Common myeloid progenitor, CD34-positive (primary cell): ENCODE measurements around the gene LRRC49.
"Not testable (repeated sequence)": the region's sequence is repeated elsewhere in the genome, so short reads cannot be mapped to it uniquely, and the experiment has no call there.

ENCODE experiments used
- CTCF ChIA-PET: fragments of 350-600 bp; sonication (Branson Sonifier 250); formaldehyde crosslinking; loops from one replicate; lab custom pipeline; 2021; ENCODE audit warnings: antibody characterized with exemption; lab: Charles Lee
- POLR2A ChIA-PET: fragments of 350-600 bp; sonication (Branson Sonifier 250); formaldehyde crosslinking; loops from one replicate; lab custom pipeline; 2021; ENCODE audit warnings: antibody characterized with exemption; lab: Charles Lee
- DNase-seq, 3 donors: peaks; one replicate each; pipeline versions ENCODE4 v3.0.0 to v3.0.0-alpha.2; 2013
- H3K27ac ChIP-seq, 2 experiments: 1 replicate in 1 of 2; 2 replicates in 1 of 2; pipeline ENCODE4 v1.7.0; 2013; ENCODE audit warnings: inconsistent platforms in 2 of 2, low read length in 2 of 2, mild to moderate bottlenecking in 2 of 2, low read depth in 1 of 2, moderate library complexity in 1 of 2; ENCODE audit not compliant: severe bottlenecking in 2 of 2, insufficient read depth in 1 of 2, poor library complexity in 1 of 2
- H3K27me3 ChIP-seq, 5 experiments: replicated peaks in 2 of 5; 1 replicate in 3 of 5; 2 replicates in 2 of 5; pipeline versions ENCODE4 v1.6.1 to v1.7.0; 2013; ENCODE audit warnings: low read length in 4 of 5, mild to moderate bottlenecking in 2 of 5, moderate library complexity in 2 of 5, inconsistent platforms in 1 of 5; ENCODE audit not compliant: insufficient read depth in 5 of 5, control insufficient read depth in 4 of 5
- H3K36me3 ChIP-seq, 4 experiments: 1 replicate in 2 of 4; 2 replicates in 2 of 4; pipeline versions ENCODE4 v1.6.1 to v1.7.0; 2013; ENCODE audit warnings: low read length in 3 of 4, control low read depth in 1 of 4, mild to moderate bottlenecking in 1 of 4; ENCODE audit not compliant: control insufficient read depth in 4 of 4, insufficient read depth in 4 of 4
- H3K4me1 ChIP-seq, 4 experiments: 1 replicate in 3 of 4; 2 replicates in 1 of 4; pipeline versions ENCODE4 v1.6.1 to v1.7.1; 2013; ENCODE audit warnings: low read length in 3 of 4, mild to moderate bottlenecking in 3 of 4, control low read depth in 1 of 4, inconsistent platforms in 1 of 4, moderate library complexity in 1 of 4; ENCODE audit not compliant: control insufficient read depth in 4 of 4, insufficient read depth in 4 of 4; ENCODE audit errors: control extremely low read depth in 1 of 4
- H3K4me3 ChIP-seq, 7 experiments: 1 replicate in 4 of 7; 2 replicates in 3 of 7; pipeline versions ENCODE4 v1.5.1 to v1.7.0; 2013; ENCODE audit warnings: mild to moderate bottlenecking in 7 of 7, low read length in 6 of 7, moderate library complexity in 6 of 7, inconsistent platforms in 2 of 7, low read depth in 2 of 7, control low read depth in 1 of 7; ENCODE audit not compliant: insufficient read depth in 4 of 7, control insufficient read depth in 1 of 7; ENCODE audit errors: extremely low read depth in 1 of 7
- H3K9me3 ChIP-seq, 5 experiments: 1 replicate in 4 of 5; 2 replicates in 1 of 5; pipeline versions ENCODE4 v1.6.1 to v1.7.1; 2013; ENCODE audit warnings: low read length in 4 of 5, mild to moderate bottlenecking in 2 of 5, inconsistent platforms in 1 of 5, low read depth in 1 of 5, moderate library complexity in 1 of 5; ENCODE audit not compliant: control insufficient read depth in 4 of 5, insufficient read depth in 2 of 5; ENCODE audit errors: control extremely low read depth in 1 of 5
- WGBS: methylation state at CpG from one replicate; pipeline ENCODE4 v1.1.5; 2013; ENCODE audit not compliant: insufficient coverage; 5-methylcytosine and 5-hydroxymethylcytosine counted together

LRRC49 gene

DNA sequence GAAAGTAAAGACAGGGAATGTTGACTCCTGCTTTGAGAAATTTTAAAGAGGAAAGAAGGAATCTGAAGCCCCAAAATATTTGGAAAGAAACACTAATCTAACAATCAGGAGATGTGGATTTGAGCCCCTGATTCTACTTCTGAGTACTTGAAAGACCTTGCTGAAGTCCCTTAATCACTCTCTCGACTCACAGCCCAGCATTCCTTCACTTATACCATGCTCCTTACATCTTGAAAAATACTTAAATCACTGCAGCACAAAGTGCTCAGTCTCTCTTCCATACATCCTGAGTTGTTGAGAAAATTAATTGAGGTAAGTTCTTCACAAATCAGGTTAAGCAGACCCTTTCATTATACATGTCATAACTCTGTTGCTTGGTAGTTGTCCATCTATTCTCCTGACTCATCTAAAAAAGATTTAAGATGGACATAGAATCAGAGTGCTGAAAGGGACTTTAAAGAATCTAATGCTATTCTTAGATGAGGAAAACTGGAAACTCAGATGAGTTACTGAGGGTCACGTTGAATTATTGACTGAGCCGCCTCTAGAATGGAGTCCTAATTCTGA is 149.8 kb downstream of the LRRC49 start:
- Histone ChIP-seq H3K27ac (no peak overlapping the region), H3K27me3 (peaks cover 0 to 4% (median 0%) of the 10 kb centered on the region in 5 experiments), H3K4me1 (no peaks in the 10 kb centered on the region), H3K4me3 (no peak overlapping the region), H3K36me3 (no peaks in the 10 kb centered on the region), H3K9me3 (no peaks in the 10 kb centered on the region)
- ChIA-PET POLR2A (no interaction called here), CTCF (no interaction called here)
- DNase-seq, result no peak
- WGBS, result 100% methylated on average over 2 of the region's 3 CpGs

GRCh38 chr15:71043373-71043772 is 150.7 kb downstream of the LRRC49 start:
- Histone ChIP-seq H3K4me3 (no peak overlapping the region), H3K36me3 (no peaks in the 10 kb centered on the region), H3K27me3 (peaks cover 0 to 4% (median 0%) of the 10 kb centered on the region in 5 experiments), H3K4me1 (no peaks in the 10 kb centered on the region), H3K9me3 (no peaks in the 10 kb centered on the region), H3K27ac (no peak overlapping the region)
- no peak for DNase-seq
- ChIA-PET CTCF (no interaction called here), POLR2A (no interaction called here)
- WGBS, result 100% methylated on average over 1 of the region's 1 CpG

DNA sequence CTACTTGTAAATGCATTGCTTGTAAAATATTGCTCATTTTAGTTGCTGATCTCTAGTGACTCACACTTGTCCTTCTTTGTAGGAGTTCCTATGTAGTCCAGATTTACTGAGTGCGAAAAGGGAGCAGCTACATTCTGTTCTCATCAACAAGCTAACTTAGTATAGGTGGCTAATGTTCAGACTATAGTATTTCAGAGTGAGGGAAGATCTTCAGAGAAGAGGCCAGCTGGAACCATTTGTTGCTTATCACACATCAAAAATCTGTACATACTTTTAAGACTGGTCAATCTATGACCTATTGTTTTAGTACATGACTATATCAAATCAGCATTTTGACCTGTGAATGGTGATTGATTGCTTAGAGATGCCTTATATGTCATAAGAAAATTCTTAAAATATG is 151.4 kb downstream of the LRRC49 start:
- no peak overlapping the region for H3K4me3 ChIP-seq
- ChIA-PET CTCF (no interaction called here), POLR2A (no interaction called here)
- no peak overlapping the region for H3K27ac ChIP-seq
- no peaks in the 10 kb centered on the region for H3K36me3 ChIP-seq
- no peaks in the 10 kb centered on the region for H3K9me3 ChIP-seq
- no peaks in the 10 kb centered on the region for H3K4me1 ChIP-seq
- WGBS, result 100% methylated on average over 1 of the region's 1 CpG
- H3K27me3 ChIP-seq, result peaks cover 0 to 4% (median 0%) of the 10 kb centered on the region in 5 experiments
- no peak for DNase-seq

- no CpG with 5 or more reads among the region's 2 CpGs for WGBS
- CTCF ChIA-PET, H3K4me3 ChIP-seq, DNase-seq, POLR2A ChIA-PET, H3K36me3 ChIP-seq, H3K27ac ChIP-seq, H3K4me1 ChIP-seq, H3K9me3 ChIP-seq, H3K27me3 ChIP-seq: not testable (repeated sequence)
Observed at GRCh38 chr15:71046146-71046545, 153.5 kb downstream of the LRRC49 start.

GRCh38 chr15:71048913-71049675 is 156.5 kb downstream of the LRRC49 start:
- POLR2A ChIA-PET, result no interaction called here
- no peak overlapping the region for H3K27ac ChIP-seq
- H3K4me1 ChIP-seq, result peaks cover 0 to 5% (median 0%) of the 10 kb centered on the region in 4 experiments
- DNase-seq, result no peak
- H3K27me3 ChIP-seq, result no peaks in the 10 kb centered on the region
- no peak overlapping the region for H3K4me3 ChIP-seq
- H3K36me3 ChIP-seq, result no peaks in the 10 kb centered on the region
- no CpG with 5 or more reads among the region's 2 CpGs for WGBS
- CTCF ChIA-PET, result interaction anchor here (1.5 kb wide), 1 partner anchor 11 kb away, joined by 6 read pairs; no protein-coding TSS in a partner anchor
- H3K9me3 ChIP-seq, result no peaks in the 10 kb centered on the region

DNA sequence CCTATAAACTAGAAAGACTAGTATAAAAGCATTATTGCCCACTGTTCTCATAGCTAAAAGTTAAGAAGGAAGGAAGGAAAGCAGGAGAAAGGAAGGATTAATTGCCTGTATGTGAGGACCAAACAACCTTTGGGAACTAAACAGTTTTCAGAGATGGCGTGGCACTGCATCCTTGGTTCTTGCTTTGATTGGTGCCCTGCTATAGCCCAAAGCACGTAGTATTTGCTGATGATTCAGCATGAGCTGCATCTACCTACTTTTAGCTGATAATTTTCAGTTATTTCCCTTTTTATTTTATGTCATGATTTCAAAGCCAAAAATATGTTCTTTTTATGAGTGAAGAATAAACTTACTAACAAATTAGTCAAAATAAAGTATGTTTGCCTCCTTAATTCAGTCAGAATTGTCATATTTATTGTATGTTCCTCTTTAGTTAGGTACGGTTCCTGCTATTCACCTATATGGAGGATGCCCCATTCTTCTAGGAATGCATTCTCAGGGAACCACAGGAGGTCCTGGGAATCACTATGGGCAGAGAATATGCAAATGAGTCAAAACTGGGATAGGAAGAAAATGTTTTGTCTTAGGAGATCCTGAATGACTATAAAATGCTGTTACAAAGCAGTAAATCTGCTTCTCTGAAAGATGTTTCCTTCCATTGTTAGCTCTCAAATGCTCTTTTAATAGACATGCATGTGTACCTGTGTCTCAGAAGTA is 157.2 kb downstream of the LRRC49 start:
- CTCF ChIA-PET, result interaction anchor here (1.5 kb wide), 1 partner anchor 12 kb away, joined by 6 read pairs; no protein-coding TSS in a partner anchor
- no peak for DNase-seq
- Histone ChIP-seq H3K27me3 (no peaks in the 10 kb centered on the region), H3K27ac (no peak overlapping the region), H3K4me1 (peaks cover 0 to 5% (median 0%) of the 10 kb centered on the region in 4 experiments), H3K36me3 (no peaks in the 10 kb centered on the region), H3K9me3 (no peaks in the 10 kb centered on the region), H3K4me3 (no peak overlapping the region)
- WGBS, result 93% methylated on average over 2 of the region's 3 CpGs
- POLR2A ChIA-PET, result no interaction called here

DNA sequence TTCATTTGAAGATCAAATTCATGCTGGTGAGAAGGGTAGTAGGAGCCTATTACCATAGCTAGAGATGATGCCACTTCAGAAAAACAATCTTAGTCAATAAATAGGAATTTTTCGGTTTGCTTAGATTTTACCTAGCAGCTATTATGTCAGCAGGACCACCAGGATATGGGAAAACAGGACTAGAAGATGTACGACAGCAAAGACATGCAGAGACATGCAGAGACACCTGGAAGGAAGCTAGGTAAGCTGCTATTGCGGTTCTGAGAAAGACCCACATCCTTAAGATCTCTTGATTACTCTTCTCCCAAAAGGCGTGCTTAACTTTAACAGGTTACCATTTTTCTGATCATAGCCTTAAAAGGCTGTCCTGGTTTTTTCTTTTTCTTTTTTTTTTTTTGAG is 157.8 kb downstream of the LRRC49 start:
- no peak for DNase-seq
- 75% methylated on average over 4 of the region's 4 CpGs for WGBS
- H3K4me3 ChIP-seq, result no peak overlapping the region
- H3K27me3 ChIP-seq, result no peaks in the 10 kb centered on the region
- H3K9me3 ChIP-seq, result no peaks in the 10 kb centered on the region
- peaks cover 0 to 5% (median 0%) of the 10 kb centered on the region in 4 experiments for H3K4me1 ChIP-seq
- CTCF ChIA-PET, result no interaction called here
- POLR2A ChIA-PET, result no interaction called here
- H3K27ac ChIP-seq, result no peak overlapping the region
- H3K36me3 ChIP-seq, result no peaks in the 10 kb centered on the region
